Sigmoid colon (tissue), 7 donors: Measurements from ENCODE around the gene WDR26. TPM values are rescaled to one million over a fixed set of nuclear protein-coding genes. Genes with fewer than 3 reads are reported as not detected.

Experiments
- DNase-seq: peaks from one replicate; pipeline ENCODE4 v3.0.0-alpha.2; 2019
- H3K27ac ChIP-seq, 4 donors: fragments of 200-600 bp; sonication (generic); one replicate each; pipeline ENCODE4 v1.5.1; 2016 to 2019; ENCODE audit warnings: mild to moderate bottlenecking in 1 of 4
- H3K27me3 ChIP-seq, 3 donors: fragments of 200-600 bp; sonication (generic); one replicate each; pipeline ENCODE4 v1.5.1; 2019; ENCODE audit warnings: mild to moderate bottlenecking in 1 of 3
- H3K36me3 ChIP-seq, 4 donors: fragments of 200-600 bp; sonication (generic); one replicate each; pipeline ENCODE4 v1.5.1; 2016 to 2019
- H3K4me1 ChIP-seq, 4 donors: fragments of 200-600 bp; sonication (generic); one replicate each; pipeline ENCODE4 v1.5.1; 2017 to 2019
- H3K4me3 ChIP-seq, 4 donors: fragments of 200-600 bp; sonication (generic); one replicate each; pipeline ENCODE4 v1.5.1; 2017 to 2019; ENCODE audit warnings: mild to moderate bottlenecking in 2 of 4, moderate library complexity in 1 of 4
- H3K9me3 ChIP-seq, 4 donors: fragments of 200-600 bp in 3 of 4; sonication (generic) in 3 of 4; one replicate each; pipeline versions ENCODE4 v1.5.1 to v1.6.1; 2013 to 2019
- EP300 ChIP-seq, 4 donors: sonication (generic); formaldehyde crosslinking; IDR thresholded peaks; one replicate each; pipeline ENCODE4 v1.6.1; 2017; ENCODE audit warnings: antibody characterized with exemption in 4 of 4
- POLR2A ChIP-seq, 2 donors: fragments of 450-650 bp; IDR thresholded peaks; one replicate each; pipeline ENCODE4 v1.6.1; 2016; ENCODE audit warnings: antibody characterized with exemption in 2 of 2, mild to moderate bottlenecking in 2 of 2, moderate library complexity in 2 of 2
- POLR2AphosphoS5 ChIP-seq, 4 donors: sonication (generic); formaldehyde crosslinking; IDR thresholded peaks; one replicate each; pipeline ENCODE4 v1.6.1; 2017; ENCODE audit warnings: antibody characterized with exemption in 4 of 4
- WGBS, 2 donors: extraction: QIAGEN DNeasy Blood & Tissue Kit; methylation state at CpG; one replicate each; pipeline ENCODE4 v1.1.7; 2013; 5-methylcytosine and 5-hydroxymethylcytosine counted together
- intact Hi-C: fragments of 100-400 bp; cut with DNase I; formaldehyde crosslinking; loops from one replicate; pipeline ENCODE4 v1.15.1; 2023
- polyA plus RNA-seq, 3 donors: library from polyadenylated mRNA; stranded (reverse); fragments of 200-250 nt; gene quantifications; one replicate each; pipeline ENCODE4 v1.2.3, GENCODE V29; 2013
- total RNA-seq, 4 donors: library from RNA; depleted of rRNA; stranded (reverse); fragments of >200 nt; gene quantifications; one replicate each; pipeline ENCODE4 v1.1.0, GENCODE V29; 2016
- TF ChIP-seq, protein P1 (sequence below), 4 experiments: fragments of 450-650 bp in 3 of 4; fragments of 200-600 bp in 1 of 4; IDR thresholded peaks; one replicate each; pipeline ENCODE4 v1.5.1; 2016 to 2019; ENCODE audit warnings: antibody characterized with exemption in 4 of 4, mild to moderate bottlenecking in 3 of 4, moderate library complexity in 2 of 4
- donor health status: healthy with polysubstance abuse.
- donor health status: Bipolar disorder and iron deficiency.
- donor health status: healthy.

WDR26 gene
- total and polyA plus RNA-seq, 7 donors = 27.6 to 105 (median 63.3) TPM

GRCh38 chr1:224368409-224368808 is 66.2 kb downstream of the WDR26 start:
- 78 to 85% methylated on average over 5 of the region's 5 CpGs for WGBS, 2 donors
- Histone ChIP-seq H3K27me3 (no peaks in the 10 kb centered on the region), H3K9me3 (no peaks in the 10 kb centered on the region), H3K27ac (no peak overlapping the region), H3K36me3 (peaks cover 14 to 77% (median 33%) of the 10 kb centered on the region in 4 donors), H3K4me1 (peaks cover 0 to 5% (median 0%) of the 10 kb centered on the region in 4 donors), H3K4me3 (no peak overlapping the region)
- intact Hi-C loops = no loop called here
- TF ChIP-seq EP300 (IDR thresholded peaks at IDR 0.05) = no peak
- TF ChIP-seq POLR2A (IDR thresholded peaks at IDR 0.05) = no peak
- TF ChIP-seq POLR2AphosphoS5 (IDR thresholded peaks at IDR 0.05) = no peak
- TF ChIP-seq, protein P1, sequence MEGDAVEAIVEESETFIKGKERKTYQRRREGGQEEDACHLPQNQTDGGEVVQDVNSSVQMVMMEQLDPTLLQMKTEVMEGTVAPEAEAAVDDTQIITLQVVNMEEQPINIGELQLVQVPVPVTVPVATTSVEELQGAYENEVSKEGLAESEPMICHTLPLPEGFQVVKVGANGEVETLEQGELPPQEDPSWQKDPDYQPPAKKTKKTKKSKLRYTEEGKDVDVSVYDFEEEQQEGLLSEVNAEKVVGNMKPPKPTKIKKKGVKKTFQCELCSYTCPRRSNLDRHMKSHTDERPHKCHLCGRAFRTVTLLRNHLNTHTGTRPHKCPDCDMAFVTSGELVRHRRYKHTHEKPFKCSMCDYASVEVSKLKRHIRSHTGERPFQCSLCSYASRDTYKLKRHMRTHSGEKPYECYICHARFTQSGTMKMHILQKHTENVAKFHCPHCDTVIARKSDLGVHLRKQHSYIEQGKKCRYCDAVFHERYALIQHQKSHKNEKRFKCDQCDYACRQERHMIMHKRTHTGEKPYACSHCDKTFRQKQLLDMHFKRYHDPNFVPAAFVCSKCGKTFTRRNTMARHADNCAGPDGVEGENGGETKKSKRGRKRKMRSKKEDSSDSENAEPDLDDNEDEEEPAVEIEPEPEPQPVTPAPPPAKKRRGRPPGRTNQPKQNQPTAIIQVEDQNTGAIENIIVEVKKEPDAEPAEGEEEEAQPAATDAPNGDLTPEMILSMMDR (IDR thresholded peaks at IDR 0.05) = no peak
- DNase-seq = no peak

- H3K4me1 ChIP-seq = peaks cover 0 to 29% (median 25%) of the 10 kb centered on the region in 4 donors
- no peak overlapping the region for H3K4me3 ChIP-seq
- peaks cover 0 to 4% (median 0%) of the 10 kb centered on the region in 4 donors for H3K36me3 ChIP-seq
- intact Hi-C loops = loop anchor here (5.0 kb wide), 1 partner anchor 98 kb away; no protein-coding TSS in a partner anchor
- TF ChIP-seq, protein P1 (IDR thresholded peaks at IDR 0.05) = no peak
- TF ChIP-seq EP300 (IDR thresholded peaks at IDR 0.05) (no peak), POLR2AphosphoS5 (IDR thresholded peaks at IDR 0.05) (no peak)
- no peak overlapping the region for H3K27ac ChIP-seq
- no peaks in the 10 kb centered on the region for H3K9me3 ChIP-seq
- WGBS, 2 donors = 82 to 87% methylated on average over 3 of the region's 3 CpGs
- no peak for DNase-seq
- no peaks in the 10 kb centered on the region for H3K27me3 ChIP-seq
Measured at GRCh38 chr1:224359207-224359606, 75.4 kb downstream of the WDR26 start.

- no peak for TF ChIP-seq POLR2A (IDR thresholded peaks at IDR 0.05)
- TF ChIP-seq POLR2AphosphoS5 (IDR thresholded peaks at IDR 0.05) = no peak
- Histone ChIP-seq H3K9me3 (no peaks in the 10 kb centered on the region), H3K4me1 (peaks cover 0 to 29% (median 25%) of the 10 kb centered on the region in 4 donors), H3K27ac (peak overlapping the region in 3 of 4 donors; percentile 90 to 97 (median 97)), H3K36me3 (peaks cover 0 to 4% (median 0%) of the 10 kb centered on the region in 4 donors), H3K4me3 (peak overlapping the region in 1 of 4 donors; percentile 75), H3K27me3 (no peaks in the 10 kb centered on the region)
- DNase-seq = no peak
- WGBS, 2 donors = 20 to 60% methylated on average over 4 of the region's 4 CpGs
- intact Hi-C loops = loop anchor here (5.0 kb wide), 1 partner anchor 99 kb away; no protein-coding TSS in a partner anchor
Measured at GRCh38 chr1:224358237-224358636, 76.4 kb downstream of the WDR26 start.

DNA sequence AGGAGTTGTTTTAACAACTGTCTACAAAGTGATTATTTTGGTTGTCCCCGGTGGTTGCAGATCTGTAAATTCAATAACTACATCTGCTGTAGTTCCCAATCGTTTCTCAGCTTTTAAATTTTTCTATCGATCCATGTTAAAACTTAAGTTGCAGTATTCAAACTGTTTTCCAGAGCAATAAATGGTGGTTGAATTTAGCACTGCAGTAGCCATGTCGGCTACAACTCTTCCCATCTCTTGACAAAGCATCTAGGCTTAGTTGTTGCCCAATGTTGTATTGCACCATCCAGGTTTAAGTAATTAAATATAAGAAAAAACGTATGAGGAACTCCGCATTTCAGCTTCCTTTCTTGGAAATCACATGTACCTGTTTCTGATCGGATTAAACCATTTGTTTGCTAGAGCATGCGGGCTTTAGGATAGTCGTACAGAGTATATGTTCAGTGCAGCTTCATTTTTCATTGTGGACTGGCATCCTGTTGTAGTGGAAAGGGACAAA is 76.9 kb downstream of the WDR26 start:
- Histone ChIP-seq H3K4me3 (peak overlapping the region; percentile 75 to 100 (median 90)), H3K36me3 (peaks cover 0 to 4% (median 0%) of the 10 kb centered on the region in 4 donors), H3K27me3 (no peaks in the 10 kb centered on the region), H3K4me1 (peaks cover 0 to 29% (median 25%) of the 10 kb centered on the region in 4 donors), H3K27ac (peak overlapping the region; percentile 90 to 97 (median 95)), H3K9me3 (no peaks in the 10 kb centered on the region)
- DNase-seq = no peak
- intact Hi-C loops = loop anchor here (2.0 to 5.0 kb wide), 2 partner anchors 27 to 100 kb away; partner anchors contain the start of gene NVL
- TF ChIP-seq POLR2A (IDR thresholded peaks at IDR 0.05) (no peak), POLR2AphosphoS5 (IDR thresholded peaks at IDR 0.05) (no peak), EP300 (IDR thresholded peaks at IDR 0.05) (no peak)
- TF ChIP-seq, protein P1 (IDR thresholded peaks at IDR 0.05) = no peak
- WGBS, 2 donors = 5 to 32% methylated on average over 9 of the region's 9 CpGs

DNA sequence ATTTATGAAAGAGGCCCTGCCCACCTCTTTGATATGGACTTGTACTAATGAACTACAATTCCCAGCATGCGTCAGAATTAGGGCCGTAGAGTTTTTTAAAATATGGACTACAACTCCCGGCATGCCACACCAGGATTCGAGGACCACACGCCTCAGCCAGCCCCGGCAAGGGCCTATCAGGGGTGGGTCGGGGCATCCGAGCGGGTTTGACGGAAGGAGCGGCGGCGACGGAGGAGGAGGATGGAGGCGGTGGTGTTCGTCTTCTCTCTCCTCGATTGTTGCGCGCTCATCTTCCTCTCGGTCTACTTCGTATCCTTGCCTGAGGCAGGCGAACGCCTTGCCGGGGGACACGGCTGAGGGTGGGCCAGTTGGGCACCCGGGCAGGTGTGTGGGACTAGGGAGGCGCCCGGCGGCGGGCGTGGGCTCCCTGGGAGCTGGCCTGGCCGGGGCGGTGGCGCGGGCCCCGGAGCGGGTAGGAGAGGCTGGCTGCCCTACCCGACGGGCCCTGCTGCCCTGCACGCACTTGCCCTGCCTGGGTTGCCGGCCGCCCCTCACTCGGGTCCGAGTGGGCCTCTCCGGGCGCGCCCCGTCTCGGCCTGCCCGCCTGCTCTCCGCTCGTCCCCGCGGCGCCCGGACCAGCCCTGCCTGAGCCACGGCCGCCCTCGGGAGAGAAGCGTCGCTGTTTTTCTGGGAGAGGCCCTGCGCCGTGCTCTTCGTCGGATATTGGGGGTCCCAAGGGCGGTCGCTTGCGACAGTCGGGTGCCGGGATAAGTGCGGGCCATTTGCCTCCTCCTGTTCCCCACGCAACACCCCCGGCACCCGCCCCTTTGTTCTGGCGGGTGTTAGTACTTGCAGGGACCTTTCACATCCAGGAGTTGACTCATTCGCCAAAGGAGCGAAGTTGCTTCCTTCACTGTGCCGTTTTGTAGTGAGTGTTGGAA is 77.6 kb downstream of the WDR26 start, which contains the start of gene CNIH4:
TSS of gene CNIH4 (plus strand) at position 195 of the 941 bp plus-strand sequence. CDS start at position 241, 46 bp downstream.
- H3K4me1 ChIP-seq = peaks cover 0 to 29% (median 25%) of the 10 kb centered on the region in 4 donors
- H3K27me3 ChIP-seq = no peaks in the 10 kb centered on the region
- DNase-seq = peak; percentile 96
- peaks cover 0 to 4% (median 0%) of the 10 kb centered on the region in 4 donors for H3K36me3 ChIP-seq
- intact Hi-C loops = loop anchor here (2.0 to 5.0 kb wide), 2 partner anchors 26 to 100 kb away; partner anchors contain the start of gene NVL
- H3K4me3 ChIP-seq = peak within 1 kb of the TSS; percentile 75 to 100 (median 90)
- TF ChIP-seq, protein P1 (IDR thresholded peaks at IDR 0.05) = no peak
- peak; percentile 97 to 99 (median 98) for TF ChIP-seq POLR2AphosphoS5 (IDR thresholded peaks at IDR 0.05)
- TF ChIP-seq EP300 (IDR thresholded peaks at IDR 0.05) = no peak
- TF ChIP-seq POLR2A (IDR thresholded peaks at IDR 0.05) = peak; percentile 86 to 93
- no peaks in the 10 kb centered on the region for H3K9me3 ChIP-seq
- H3K27ac ChIP-seq = peak within 1 kb of the TSS; percentile 90 to 97 (median 95)
- 0% methylated on average over 78 of the region's 78 CpGs for WGBS, 2 donors
